A549 (cell line): ENCODE results near the gene ZNRF3. TPM values are rescaled to one million over a fixed set of nuclear protein-coding genes. Genes with fewer than 3 reads are reported as not detected.
"Not testable (repeated sequence)": the region's sequence is repeated elsewhere in the genome, so short reads cannot be mapped to it uniquely, and the experiment has no call there.

Source experiments
- ATAC-seq, 2 experiments: fragments of 200-7000 bp in 1 of 2; fragments of >200 bp in 1 of 2; cut with Nextera tagmentation in 1 of 2; cut with Tn5 transposase in 1 of 2; 3 replicates each; pipeline versions ENCODE4 v1.8.0 to v1.9.1; 2018 to 2020; ENCODE audit warnings: mild to moderate bottlenecking in 1 of 2, moderate library complexity in 1 of 2
- CTCF ChIA-PET: fragments of 300-600 bp; sonication (Branson Sonifier 250); formaldehyde crosslinking; extraction: SDS; loops from one replicate; lab custom pipeline; 2021; ENCODE audit warnings: antibody characterized with exemption, inconsistent platforms; lab: Yijun Ruan, JAX
- POLR2A ChIA-PET: fragments of 350-600 bp; formaldehyde crosslinking; extraction: SDS; loops from one replicate; lab custom pipeline; 2021; ENCODE audit warnings: antibody characterized with exemption, inconsistent platforms; lab: Yijun Ruan, JAX
- DNase-seq, 2 experiments: peaks; one replicate each; pipeline versions ENCODE4 v3.0.0 to v3.0.0-alpha.2; 2011 to 2016; ENCODE audit warnings: low read depth in 1 of 2, low spot score in 1 of 2
- FAIRE-seq: peaks from 2 replicates; lab custom pipeline; 2011; peaks lifted over from hg19 to GRCh38; lab: Jason Lieb, UNC
- H3K27ac ChIP-seq, 2 experiments: fragments of >200 bp; sonication (Bioruptor Twin); formaldehyde crosslinking; 3 replicates each; pipeline ENCODE4 v1.5.1; 2016 to 2017
- H3K4me1 ChIP-seq: fragments of >200 bp; sonication (Bioruptor Twin); formaldehyde crosslinking; 3 replicates; pipeline ENCODE4 v1.6.1; 2016
- H3K4me2 ChIP-seq: fragments of >200 bp; sonication (Bioruptor Twin); formaldehyde crosslinking; 3 replicates; pipeline ENCODE4 v1.6.1; 2016
- H3K4me3 ChIP-seq: fragments of >200 bp; sonication (Bioruptor Twin); formaldehyde crosslinking; 3 replicates; pipeline ENCODE4 v1.5.1; 2016
- H3K9me3 ChIP-seq: fragments of >200 bp; sonication (Bioruptor Twin); formaldehyde crosslinking; 3 replicates; pipeline ENCODE4 v1.6.1; 2016
- CBX2 ChIP-seq: fragments of 200-600 bp; sonication (generic); IDR thresholded peaks from 2 replicates; pipeline ENCODE4 v1.6.1; 2016; ENCODE audit warnings: low read depth, mild to moderate bottlenecking, borderline replicate concordance
- CBX8 ChIP-seq: fragments of 200-600 bp; sonication (generic); IDR thresholded peaks from 2 replicates; pipeline ENCODE4 v1.6.1; 2016
- CEBPB ChIP-seq, 2 experiments: fragments of >200 bp in 1 of 2; sonication (Bioruptor Twin) in 1 of 2; formaldehyde crosslinking in 1 of 2; IDR thresholded peaks; 2 replicates each; pipeline ENCODE4 v1.6.1; 2012 to 2016
- CHD2 ChIP-seq: fragments of 150-350 bp; IDR thresholded peaks from 2 replicates; pipeline ENCODE4 v1.6.1; 2014; ENCODE audit warnings: low read length; ENCODE audit not compliant: partially characterized antibody
- E2F6 ChIP-seq: IDR thresholded peaks from 2 replicates; pipeline ENCODE4 v1.6.1; 2012; ENCODE audit warnings: low read depth, borderline replicate concordance
- EHF ChIP-seq: fragments of 250-450 bp; sonication (Bioruptor Pico); IDR thresholded peaks from 2 replicates; pipeline ENCODE4 v1.5.0; 2020; ENCODE audit warnings: mild to moderate bottlenecking
- EP300 ChIP-seq, 2 experiments: fragments of >200 bp; sonication (Bioruptor Twin); formaldehyde crosslinking; IDR thresholded peaks; 2 replicates in 1 of 2; 3 replicates in 1 of 2; pipeline ENCODE4 v1.6.1; 2016 to 2017
- ESRRA ChIP-seq: fragments of 150-350 bp; IDR thresholded peaks from 2 replicates; pipeline ENCODE4 v1.6.1; 2014; ENCODE audit warnings: mild to moderate bottlenecking, low read length, borderline replicate concordance
- FOSB ChIP-seq: fragments of 250-450 bp; sonication (Bioruptor Pico); IDR thresholded peaks from 2 replicates; pipeline ENCODE4 v1.5.0; 2020; ENCODE audit warnings: mild to moderate bottlenecking, moderate library complexity
- FOSL2 ChIP-seq, 2 experiments: fragments of 450-650 bp in 1 of 2; fragments of >200 bp in 1 of 2; sonication (Bioruptor Twin) in 1 of 2; formaldehyde crosslinking; IDR thresholded peaks; 2 replicates each; pipeline versions ENCODE4 v1.5.0 to v1.6.1; 2016 to 2020; ENCODE audit warnings: mild to moderate bottlenecking in 1 of 2, moderate library complexity in 1 of 2
- GATA3 ChIP-seq: IDR thresholded peaks from 2 replicates; pipeline ENCODE4 v1.6.1; 2012; ENCODE audit warnings: borderline replicate concordance
- HDAC2 ChIP-seq: fragments of 200-600 bp; sonication (generic); IDR thresholded peaks from 2 replicates; pipeline ENCODE4 v1.6.1; 2016
- HOXA7 ChIP-seq: fragments of 250-450 bp; sonication (Bioruptor Pico); IDR thresholded peaks from 2 replicates; pipeline ENCODE4 v1.5.0; 2020; ENCODE audit warnings: mild to moderate bottlenecking, moderate library complexity
- HOXB13 ChIP-seq: fragments of 250-450 bp; sonication (Bioruptor Pico); IDR thresholded peaks from 2 replicates; pipeline ENCODE4 v1.5.0; 2020; ENCODE audit warnings: low read depth, mild to moderate bottlenecking, moderate library complexity
- HOXB5 ChIP-seq: fragments of 250-450 bp; sonication (Bioruptor Pico); IDR thresholded peaks from 2 replicates; pipeline ENCODE4 v1.5.0; 2020; ENCODE audit warnings: mild to moderate bottlenecking, moderate library complexity
- KDM1A ChIP-seq: fragments of 200-600 bp; sonication (generic); IDR thresholded peaks from 2 replicates; pipeline ENCODE4 v1.6.1; 2016; ENCODE audit warnings: low read depth, mild to moderate bottlenecking
- KDM5A ChIP-seq: fragments of 200-600 bp; sonication (generic); IDR thresholded peaks from 2 replicates; pipeline ENCODE4 v1.6.1; 2016; ENCODE audit warnings: antibody characterized with exemption, mild to moderate bottlenecking
- MAFK ChIP-seq: fragments of 450-650 bp; IDR thresholded peaks from 2 replicates; pipeline ENCODE4 v1.6.1; 2014; ENCODE audit not compliant: partially characterized antibody
- MYC ChIP-seq: IDR thresholded peaks from 2 replicates; pipeline ENCODE4 v1.6.1; 2012; ENCODE audit warnings: mild to moderate bottlenecking, inconsistent platforms, low read length, improper control_type of control experiment, borderline replicate concordance
- NFE2L2 ChIP-seq: fragments of 150-350 bp; conservative IDR thresholded peaks from 2 replicates; pipeline ENCODE4 v1.6.1; 2014; ENCODE audit warnings: low read length
- RCOR1 ChIP-seq: fragments of 150-350 bp; IDR thresholded peaks from 2 replicates; pipeline ENCODE4 v1.6.1; 2014; ENCODE audit warnings: antibody characterized with exemption, low read length, low read depth
- RNF2 ChIP-seq: fragments of 200-600 bp; sonication (generic); IDR thresholded peaks from 2 replicates; pipeline ENCODE4 v1.6.1; 2016; ENCODE audit warnings: low read depth, mild to moderate bottlenecking, antibody characterized with exemption, moderate library complexity, borderline replicate concordance
- TFCP2L1 ChIP-seq: fragments of 250-450 bp; sonication (Bioruptor Pico); IDR thresholded peaks from 2 replicates; pipeline ENCODE4 v1.5.0; 2021; ENCODE audit warnings: mild to moderate bottlenecking
- TP53 ChIP-seq: fragments of 250-450 bp; sonication (Bioruptor Pico); IDR thresholded peaks from 2 replicates; pipeline ENCODE4 v1.5.0; 2021; ENCODE audit warnings: mild to moderate bottlenecking, moderate library complexity
- ZNF302 ChIP-seq: fragments of 250-450 bp; sonication (Bioruptor Pico); IDR thresholded peaks from 2 replicates; pipeline ENCODE4 v1.9.0; 2021; ENCODE audit warnings: inconsistent platforms, mild to moderate bottlenecking, moderate library complexity
- WGBS: methylation state at CpG from one replicate; pipeline ENCODE4 v1.1.6; 2017; ENCODE audit errors: missing lambda C conversion rate; 5-methylcytosine and 5-hydroxymethylcytosine counted together
- polyA plus RNA-seq, 4 experiments: library from polyadenylated mRNA; depleted of rRNA in 3 of 4; stranded (reverse); fragments of >200 nt; fragmentation: RNase III in 1 of 4; extraction: RNeasy Plus Mini Kit Qiagen cat#74134 plus additional on column Dnase treatment in 1 of 4; gene quantifications; 2 replicates in 3 of 4; 3 replicates in 1 of 4; pipeline ENCODE4 v1.2.3, GENCODE V29; 2011 to 2017
- TF ChIP-seq, protein P1 (sequence below): fragments of 250-450 bp; sonication (Bioruptor Pico); IDR thresholded peaks from 2 replicates; pipeline ENCODE4 v1.5.0; 2020; ENCODE audit warnings: low read depth, mild to moderate bottlenecking, moderate library complexity
- TF ChIP-seq, protein P2 (sequence below): fragments of 250-450 bp; sonication (Bioruptor Pico); IDR thresholded peaks from 2 replicates; pipeline ENCODE4 v1.5.0; 2021; ENCODE audit warnings: mild to moderate bottlenecking, moderate library complexity, borderline replicate concordance
- TF ChIP-seq, protein P3 (sequence below): fragments of >200 bp; sonication (Bioruptor Twin); formaldehyde crosslinking; IDR thresholded peaks from 3 replicates; pipeline ENCODE4 v1.6.1; 2016

The ZNRF3 gene
- polyA plus RNA-seq, 2 of the 4 experiments (the other 2 are of a cell fraction), result 4.6 to 6.9 TPM

DNA sequence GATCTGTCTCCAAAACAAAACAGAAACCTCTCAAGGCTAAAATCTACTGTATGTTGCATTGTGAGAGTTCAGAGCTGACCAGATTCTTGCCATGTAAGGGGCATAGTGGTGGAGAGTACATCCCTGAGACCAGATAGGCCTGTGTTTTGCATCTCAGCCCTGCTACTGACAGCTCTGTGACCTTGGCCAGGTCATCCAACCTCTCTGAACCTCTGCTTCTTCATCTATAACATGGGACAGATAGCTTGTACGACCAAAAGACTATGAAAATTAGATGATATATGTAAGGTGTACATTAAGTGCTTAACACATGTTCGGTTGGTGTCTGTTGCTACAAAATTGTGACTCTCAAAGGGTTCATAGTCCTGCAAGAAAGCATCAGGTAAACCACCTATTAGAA, 22.9 kb downstream of the ZNRF3 start:
- no peak for FAIRE-seq
- POLR2A ChIA-PET, result no interaction called here
- no peak overlapping the region for H3K4me3 ChIP-seq
- no peak overlapping the region for H3K4me2 ChIP-seq
- H3K9me3 ChIP-seq, result no peaks in the 10 kb centered on the region
- peaks cover 58% of the 10 kb centered on the region for H3K4me1 ChIP-seq
- no peak for DNase-seq
- no peak for ATAC-seq
- 97% methylated on average over 2 of the region's 2 CpGs for WGBS
- TF ChIP-seq, protein P1, sequence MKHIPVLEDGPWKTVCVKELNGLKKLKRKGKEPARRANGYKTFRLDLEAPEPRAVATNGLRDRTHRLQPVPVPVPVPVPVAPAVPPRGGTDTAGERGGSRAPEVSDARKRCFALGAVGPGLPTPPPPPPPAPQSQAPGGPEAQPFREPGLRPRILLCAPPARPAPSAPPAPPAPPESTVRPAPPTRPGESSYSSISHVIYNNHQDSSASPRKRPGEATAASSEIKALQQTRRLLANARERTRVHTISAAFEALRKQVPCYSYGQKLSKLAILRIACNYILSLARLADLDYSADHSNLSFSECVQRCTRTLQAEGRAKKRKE (CRISPR knock-in tag), result no peak
- TF ChIP-seq CEBPB (IDR thresholded peaks at IDR 0.05), result no peak
- TF ChIP-seq FOSL2 (IDR thresholded peaks at IDR 0.05), result no peak
- TF ChIP-seq FOSL2 (CRISPR knock-in tag; IDR thresholded peaks at IDR 0.05), result no peak
- TF ChIP-seq CHD2, result no peak
- TF ChIP-seq, protein P2, sequence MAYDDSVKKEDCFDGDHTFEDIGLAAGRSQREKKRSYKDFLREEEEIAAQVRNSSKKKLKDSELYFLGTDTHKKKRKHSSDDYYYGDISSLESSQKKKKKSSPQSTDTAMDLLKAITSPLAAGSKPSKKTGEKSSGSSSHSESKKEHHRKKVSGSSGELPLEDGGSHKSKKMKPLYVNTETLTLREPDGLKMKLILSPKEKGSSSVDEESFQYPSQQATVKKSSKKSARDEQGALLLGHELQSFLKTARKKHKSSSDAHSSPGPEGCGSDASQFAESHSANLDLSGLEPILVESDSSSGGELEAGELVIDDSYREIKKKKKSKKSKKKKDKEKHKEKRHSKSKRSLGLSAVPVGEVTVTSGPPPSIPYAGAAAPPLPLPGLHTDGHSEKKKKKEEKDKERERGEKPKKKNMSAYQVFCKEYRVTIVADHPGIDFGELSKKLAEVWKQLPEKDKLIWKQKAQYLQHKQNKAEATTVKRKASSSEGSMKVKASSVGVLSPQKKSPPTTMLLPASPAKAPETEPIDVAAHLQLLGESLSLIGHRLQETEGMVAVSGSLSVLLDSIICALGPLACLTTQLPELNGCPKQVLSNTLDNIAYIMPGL (CRISPR knock-in tag), result no peak
- TF ChIP-seq RCOR1, result no peak
- no peak for TF ChIP-seq HDAC2
- TF ChIP-seq MAFK, result no peak
- TF ChIP-seq TFCP2L1, result no peak
- TF ChIP-seq HOXB5 (CRISPR knock-in tag), result no peak
- no peak for TF ChIP-seq TP53
- no peak for TF ChIP-seq KDM5A
- no peak for TF ChIP-seq EP300 (IDR thresholded peaks at IDR 0.05)
- no peak for TF ChIP-seq HOXA7 (CRISPR knock-in tag)
- TF ChIP-seq EHF, result no peak
- no peak for TF ChIP-seq CBX8
- no peak for TF ChIP-seq GATA3
- TF ChIP-seq, protein P3, sequence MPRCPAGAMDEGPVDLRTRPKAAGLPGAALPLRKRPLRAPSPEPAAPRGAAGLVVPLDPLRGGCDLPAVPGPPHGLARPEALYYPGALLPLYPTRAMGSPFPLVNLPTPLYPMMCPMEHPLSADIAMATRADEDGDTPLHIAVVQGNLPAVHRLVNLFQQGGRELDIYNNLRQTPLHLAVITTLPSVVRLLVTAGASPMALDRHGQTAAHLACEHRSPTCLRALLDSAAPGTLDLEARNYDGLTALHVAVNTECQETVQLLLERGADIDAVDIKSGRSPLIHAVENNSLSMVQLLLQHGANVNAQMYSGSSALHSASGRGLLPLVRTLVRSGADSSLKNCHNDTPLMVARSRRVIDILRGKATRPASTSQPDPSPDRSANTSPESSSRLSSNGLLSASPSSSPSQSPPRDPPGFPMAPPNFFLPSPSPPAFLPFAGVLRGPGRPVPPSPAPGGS, result no peak
- TF ChIP-seq, all 56 proteins: peak for 0
- no peak overlapping the region for H3K27ac ChIP-seq
- CTCF ChIA-PET, result interaction anchor here (0.9 kb wide), 1 partner anchor 10 kb away, joined by 3 read pairs; no protein-coding TSS in a partner anchor

DNA sequence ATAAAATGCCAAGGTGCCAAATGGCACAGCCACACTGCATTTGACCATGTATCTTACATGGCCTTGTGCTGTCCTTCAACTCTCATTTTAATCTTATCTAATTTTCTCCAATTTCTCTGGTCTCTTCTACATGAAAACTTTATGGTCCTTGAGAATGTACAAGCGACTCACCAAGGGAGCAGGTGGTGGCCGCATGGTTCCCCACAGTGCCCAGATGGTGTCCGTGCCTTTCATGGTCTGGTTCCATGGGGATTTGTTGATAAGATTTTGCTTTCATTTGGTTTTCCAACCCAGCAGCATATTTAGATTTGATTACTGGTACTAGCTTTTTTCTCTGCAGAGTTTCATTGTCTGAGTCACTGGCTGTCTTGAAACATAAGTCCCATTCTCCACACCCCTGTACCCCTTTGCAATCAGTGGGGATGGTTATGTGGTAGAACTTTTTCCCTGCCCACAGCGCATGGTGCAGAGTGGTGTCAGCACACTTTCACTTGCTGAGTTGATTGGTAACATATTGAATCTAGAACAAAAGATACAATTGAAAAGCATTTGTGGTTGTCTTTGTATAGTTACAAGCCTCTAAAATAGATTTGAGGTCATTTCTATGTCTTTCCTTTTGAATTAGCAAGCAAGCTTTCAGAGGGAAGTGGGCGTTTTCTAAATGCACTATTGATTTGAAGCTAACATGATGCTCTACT, 24.1 kb downstream of the ZNRF3 start:
- ChIA-PET POLR2A (no interaction called here), CTCF (interaction anchor here (1.1 kb wide), 1 partner anchor 11 kb away, joined by 3 read pairs; no protein-coding TSS in a partner anchor)
- TF ChIP-seq FOSB (CRISPR knock-in tag) (no peak), HOXB13 (no peak), TP53 (no peak), E2F6 (no peak), CHD2 (no peak), ZNF302 (CRISPR knock-in tag) (no peak), FOSL2 (IDR thresholded peaks at IDR 0.05) (no peak), FOSL2 (CRISPR knock-in tag; IDR thresholded peaks at IDR 0.05) (no peak), KDM1A (no peak), MYC (no peak), NFE2L2 (no peak), ESRRA (no peak), CBX2 (no peak), RNF2 (no peak)
- TF ChIP-seq, protein P3, result no peak
- TF ChIP-seq, protein P1 (CRISPR knock-in tag), result no peak
- Histone ChIP-seq H3K4me1 (peaks cover 70% of the 10 kb centered on the region), H3K4me2 (no peak overlapping the region), H3K9me3 (no peaks in the 10 kb centered on the region), H3K27ac (no peak overlapping the region), H3K4me3 (no peak overlapping the region)
- 88% methylated on average over 5 of the region's 5 CpGs for WGBS
- FAIRE-seq, result no peak
- no peak for ATAC-seq
- no peak for DNase-seq

DNA sequence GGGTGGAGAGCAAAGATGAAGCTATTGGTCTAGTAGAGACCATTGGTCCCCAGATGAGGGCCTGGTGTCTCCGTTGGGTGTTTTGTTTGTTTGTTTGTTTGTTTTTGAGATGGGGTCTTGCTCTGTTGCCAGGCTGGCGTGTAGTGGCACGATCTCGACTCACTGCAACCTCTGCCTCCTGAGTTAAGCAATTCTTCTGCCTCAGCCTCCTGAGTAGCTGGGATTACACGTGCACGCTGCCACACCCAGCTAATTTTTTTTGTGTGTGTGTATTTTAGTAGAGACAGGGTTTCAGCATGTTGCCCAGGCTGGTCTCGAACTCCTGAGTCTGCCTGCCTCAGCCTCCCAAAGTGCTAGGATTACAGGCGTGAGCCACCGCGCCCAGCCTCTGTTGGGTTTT, 25.4 kb downstream of the ZNRF3 start:
- 80% methylated on average over 10 of the region's 10 CpGs for WGBS
- not testable (repeated sequence) for ATAC-seq
- H3K27ac ChIP-seq, result peak overlapping the region; percentile 24 to 72; a peak in 4 of 6 replicates

More for the DNA sequence above, 25.4 kb downstream of the ZNRF3 start:
- H3K4me3 ChIP-seq, H3K9me3 ChIP-seq, FAIRE-seq, POLR2A ChIA-PET, DNase-seq: not testable (repeated sequence)
- peak overlapping the region; percentile 7 for H3K4me2 ChIP-seq
- CTCF ChIA-PET, result interaction anchor here (0.6 to 0.8 kb wide), 2 partner anchors 9 to 256 kb away, joined by 3 read pairs; no protein-coding TSS in a partner anchor
- peaks cover 81% of the 10 kb centered on the region for H3K4me1 ChIP-seq
